ENCODE measurements around the gene CEP89.

Gene CEP89

GRCh38 chr19:32858155-32858554, 113.6 kb downstream of the CEP89 start:
- TF ChIP-seq RAD21 (IDR thresholded peaks at IDR 0.05; ENCODE audit: low read depth) (no peak), YY1 (IDR thresholded peaks at IDR 0.05; ENCODE audit: low read depth) (no peak), TCF12 (IDR thresholded peaks at IDR 0.05; ENCODE audit: low read depth) (no peak), CREB1 (IDR thresholded peaks at IDR 0.05; ENCODE audit: low read depth) (no peak), CEBPB (IDR thresholded peaks at IDR 0.05) (no peak), USF1 (IDR thresholded peaks at IDR 0.05) (no peak), NFIC (IDR thresholded peaks at IDR 0.05) (no peak), TAF1 (IDR thresholded peaks at IDR 0.05; ENCODE audit: low read depth) (no peak), TEAD4 (IDR thresholded peaks at IDR 0.05) (no peak), EP300 (IDR thresholded peaks at IDR 0.05; ENCODE audit: borderline replicate concordance) (no peak), ZBTB7A (IDR thresholded peaks at IDR 0.05; ENCODE audit: low read depth) (no peak), EGR1 (IDR thresholded peaks at IDR 0.05) (no peak), FOXM1 (IDR thresholded peaks at IDR 0.05; ENCODE audit: borderline replicate concordance, low read depth) (no peak)
- TF ChIP-seq, protein P1, sequence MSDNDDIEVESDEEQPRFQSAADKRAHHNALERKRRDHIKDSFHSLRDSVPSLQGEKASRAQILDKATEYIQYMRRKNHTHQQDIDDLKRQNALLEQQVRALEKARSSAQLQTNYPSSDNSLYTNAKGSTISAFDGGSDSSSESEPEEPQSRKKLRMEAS (IDR thresholded peaks at IDR 0.05) = no peak
- TF ChIP-seq, protein P2, sequence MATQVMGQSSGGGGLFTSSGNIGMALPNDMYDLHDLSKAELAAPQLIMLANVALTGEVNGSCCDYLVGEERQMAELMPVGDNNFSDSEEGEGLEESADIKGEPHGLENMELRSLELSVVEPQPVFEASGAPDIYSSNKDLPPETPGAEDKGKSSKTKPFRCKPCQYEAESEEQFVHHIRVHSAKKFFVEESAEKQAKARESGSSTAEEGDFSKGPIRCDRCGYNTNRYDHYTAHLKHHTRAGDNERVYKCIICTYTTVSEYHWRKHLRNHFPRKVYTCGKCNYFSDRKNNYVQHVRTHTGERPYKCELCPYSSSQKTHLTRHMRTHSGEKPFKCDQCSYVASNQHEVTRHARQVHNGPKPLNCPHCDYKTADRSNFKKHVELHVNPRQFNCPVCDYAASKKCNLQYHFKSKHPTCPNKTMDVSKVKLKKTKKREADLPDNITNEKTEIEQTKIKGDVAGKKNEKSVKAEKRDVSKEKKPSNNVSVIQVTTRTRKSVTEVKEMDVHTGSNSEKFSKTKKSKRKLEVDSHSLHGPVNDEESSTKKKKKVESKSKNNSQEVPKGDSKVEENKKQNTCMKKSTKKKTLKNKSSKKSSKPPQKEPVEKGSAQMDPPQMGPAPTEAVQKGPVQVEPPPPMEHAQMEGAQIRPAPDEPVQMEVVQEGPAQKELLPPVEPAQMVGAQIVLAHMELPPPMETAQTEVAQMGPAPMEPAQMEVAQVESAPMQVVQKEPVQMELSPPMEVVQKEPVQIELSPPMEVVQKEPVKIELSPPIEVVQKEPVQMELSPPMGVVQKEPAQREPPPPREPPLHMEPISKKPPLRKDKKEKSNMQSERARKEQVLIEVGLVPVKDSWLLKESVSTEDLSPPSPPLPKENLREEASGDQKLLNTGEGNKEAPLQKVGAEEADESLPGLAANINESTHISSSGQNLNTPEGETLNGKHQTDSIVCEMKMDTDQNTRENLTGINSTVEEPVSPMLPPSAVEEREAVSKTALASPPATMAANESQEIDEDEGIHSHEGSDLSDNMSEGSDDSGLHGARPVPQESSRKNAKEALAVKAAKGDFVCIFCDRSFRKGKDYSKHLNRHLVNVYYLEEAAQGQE (IDR thresholded peaks at IDR 0.05; ENCODE audit: low read depth) = no peak

DNA sequence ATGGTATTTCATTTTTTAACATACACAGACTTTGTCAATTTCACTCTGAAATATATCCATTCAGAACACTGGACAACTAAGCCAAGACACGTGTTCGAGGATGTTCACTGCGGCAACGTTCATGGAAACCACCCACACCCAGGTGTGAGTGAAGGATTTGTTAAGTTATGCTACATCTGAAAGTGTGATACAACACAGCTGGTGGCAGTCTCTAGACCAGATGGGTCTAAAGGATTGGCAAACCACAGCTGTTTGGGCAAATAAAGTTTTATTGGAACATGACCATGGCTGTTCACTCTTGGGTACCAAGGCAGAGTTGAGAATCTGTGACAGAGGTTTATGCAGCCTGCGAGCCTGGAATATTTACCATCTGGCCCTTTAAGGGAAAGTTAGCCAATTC, 114.2 kb downstream of the CEP89 start:
- TF ChIP-seq TEAD4 (IDR thresholded peaks at IDR 0.05) (no peak), TCF12 (IDR thresholded peaks at IDR 0.05; ENCODE audit: low read depth) (no peak), TAF1 (IDR thresholded peaks at IDR 0.05; ENCODE audit: low read depth) (no peak), FOXM1 (IDR thresholded peaks at IDR 0.05; ENCODE audit: borderline replicate concordance, low read depth) (no peak), NFIC (IDR thresholded peaks at IDR 0.05) (no peak), YY1 (IDR thresholded peaks at IDR 0.05; ENCODE audit: low read depth) (no peak), USF1 (IDR thresholded peaks at IDR 0.05) (no peak), CREB1 (IDR thresholded peaks at IDR 0.05; ENCODE audit: low read depth) (no peak), ZBTB7A (IDR thresholded peaks at IDR 0.05; ENCODE audit: low read depth) (no peak), RAD21 (IDR thresholded peaks at IDR 0.05; ENCODE audit: low read depth) (no peak), CEBPB (IDR thresholded peaks at IDR 0.05) (no peak), EP300 (IDR thresholded peaks at IDR 0.05; ENCODE audit: borderline replicate concordance) (no peak), EGR1 (IDR thresholded peaks at IDR 0.05) (no peak)
- TF ChIP-seq, protein P2 (IDR thresholded peaks at IDR 0.05; ENCODE audit: low read depth) = no peak
- TF ChIP-seq, protein P1 (IDR thresholded peaks at IDR 0.05) = no peak

GRCh38 chr19:32852216-32852615, 119.5 kb downstream of the CEP89 start:
- TF ChIP-seq USF1 (IDR thresholded peaks at IDR 0.05) (no peak), EP300 (IDR thresholded peaks at IDR 0.05; ENCODE audit: borderline replicate concordance) (no peak), TAF1 (IDR thresholded peaks at IDR 0.05; ENCODE audit: low read depth) (no peak), TEAD4 (IDR thresholded peaks at IDR 0.05) (no peak), CEBPB (IDR thresholded peaks at IDR 0.05) (no peak), TCF12 (IDR thresholded peaks at IDR 0.05; ENCODE audit: low read depth) (no peak), RAD21 (IDR thresholded peaks at IDR 0.05; ENCODE audit: low read depth) (no peak), EGR1 (IDR thresholded peaks at IDR 0.05) (no peak), YY1 (IDR thresholded peaks at IDR 0.05; ENCODE audit: low read depth) (no peak), ZBTB7A (IDR thresholded peaks at IDR 0.05; ENCODE audit: low read depth) (no peak), CREB1 (IDR thresholded peaks at IDR 0.05; ENCODE audit: low read depth) (no peak), FOXM1 (IDR thresholded peaks at IDR 0.05; ENCODE audit: borderline replicate concordance, low read depth) (no peak), NFIC (IDR thresholded peaks at IDR 0.05) (no peak)
- TF ChIP-seq, protein P2 (IDR thresholded peaks at IDR 0.05; ENCODE audit: low read depth) = no peak
- TF ChIP-seq, protein P1 (IDR thresholded peaks at IDR 0.05) = no peak
